Stimulated activated CD8-positive, alpha-beta memory T cell treated with anti-CD3 and anti-CD28 coated beads, Interleukin-7, amount 100 ng/mL, for 4 hours (primary cell): ENCODE data around the gene DNAJC4.

Source experiments
- DNase-seq, 2 donors: peaks; one replicate each; pipeline ENCODE4 v3.0.0-alpha.2; 2020; ENCODE audit warnings: low read depth in 2 of 2

DNAJC4 gene

GRCh38 chr11:64276653-64277431 lies 46.5 kb downstream of the DNAJC4 start:
- no peak for DNase-seq

- no peak for DNase-seq
Observed at GRCh38 chr11:64278576-64279190, 48.3 kb downstream of the DNAJC4 start.

- DNase-seq = no peak
Observed at GRCh38 chr11:64281957-64282770, 51.8 kb downstream of the DNAJC4 start.

GRCh38 chr11:64283092-64283491 lies 52.7 kb downstream of the DNAJC4 start:
- no peak for DNase-seq
